ENCODE data around the gene PCDHGB2.
"Not testable (repeated sequence)": the region's sequence is repeated elsewhere in the genome, so short reads cannot be mapped to it uniquely, and the experiment has no call there.

The PCDHGB2 gene

DNA sequence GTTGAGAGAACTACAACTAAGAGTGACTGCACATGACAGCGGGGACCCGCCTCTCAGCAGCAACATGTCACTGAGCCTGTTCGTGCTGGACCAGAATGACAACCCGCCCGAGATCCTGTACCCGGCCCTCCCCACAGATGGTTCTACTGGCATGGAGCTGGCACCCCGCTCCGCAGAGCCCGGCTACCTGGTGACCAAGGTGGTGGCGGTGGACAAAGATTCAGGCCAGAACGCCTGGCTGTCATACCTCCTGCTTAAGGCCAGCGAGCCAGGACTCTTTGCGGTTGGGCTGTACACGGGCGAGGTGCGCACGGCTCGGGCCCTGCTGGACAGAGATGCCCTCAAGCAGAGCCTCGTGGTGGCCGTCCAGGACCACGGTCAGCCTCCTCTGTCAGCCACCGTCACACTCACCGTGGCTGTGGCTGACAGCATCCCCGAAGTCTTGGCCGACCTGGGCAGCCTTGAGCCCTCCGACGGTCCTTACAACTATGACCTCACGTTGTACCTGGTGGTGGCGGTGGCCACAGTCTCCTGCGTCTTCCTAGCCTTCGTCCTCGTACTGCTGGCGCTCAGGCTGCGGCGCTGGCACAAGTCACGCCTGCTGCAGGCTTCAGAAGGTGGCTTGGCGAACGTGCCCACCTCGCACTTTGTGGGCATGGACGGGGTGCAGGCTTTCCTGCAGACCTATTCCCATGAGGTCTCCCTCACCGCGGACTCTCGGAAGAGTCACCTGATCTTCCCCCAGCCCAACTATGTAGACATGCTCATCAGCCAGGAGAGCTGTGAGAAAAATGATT is 24.9 kb downstream of the PCDHGB2 start:
- no peak for DNase-seq (ENCODE audit: low read depth)

DNA sequence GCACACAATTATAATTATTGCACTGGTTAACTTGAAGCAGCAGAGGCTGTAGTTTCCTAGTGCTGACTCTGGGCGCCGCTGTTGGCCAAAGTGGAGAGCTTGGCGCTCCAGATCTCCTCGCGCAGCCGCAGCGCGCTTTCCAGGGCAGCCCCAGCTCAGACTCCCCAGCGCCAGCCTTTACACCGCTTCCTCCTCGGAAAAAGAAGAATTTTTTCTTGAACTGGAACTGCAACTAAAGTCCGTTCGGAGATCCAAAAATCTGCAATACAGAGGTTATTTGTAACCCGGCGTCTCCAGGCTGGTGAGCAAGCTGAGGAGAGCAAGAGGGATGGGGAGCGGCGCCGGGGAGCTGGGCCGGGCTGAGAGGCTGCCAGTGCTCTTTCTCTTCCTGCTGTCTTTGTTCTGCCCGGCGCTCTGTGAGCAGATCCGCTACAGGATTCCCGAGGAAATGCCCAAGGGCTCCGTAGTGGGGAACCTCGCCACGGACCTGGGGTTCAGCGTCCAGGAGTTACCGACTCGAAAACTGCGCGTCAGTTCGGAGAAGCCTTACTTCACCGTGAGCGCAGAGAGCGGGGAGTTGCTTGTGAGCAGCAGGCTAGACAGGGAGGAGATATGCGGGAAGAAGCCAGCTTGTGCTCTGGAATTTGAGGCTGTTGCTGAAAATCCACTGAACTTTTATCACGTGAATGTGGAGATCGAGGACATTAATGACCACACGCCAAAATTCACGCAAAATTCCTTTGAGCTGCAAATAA is 27.9 kb downstream of the PCDHGB2 start, which contains the start of gene PCDHGB4:
Gene PCDHGB4, plus strand, starts transcription at position 142 of the 755 bp plus-strand sequence. Its CDS starts 187 bp downstream, at position 329.
- not testable (repeated sequence) for DNase-seq (ENCODE audit: low read depth)

DNA sequence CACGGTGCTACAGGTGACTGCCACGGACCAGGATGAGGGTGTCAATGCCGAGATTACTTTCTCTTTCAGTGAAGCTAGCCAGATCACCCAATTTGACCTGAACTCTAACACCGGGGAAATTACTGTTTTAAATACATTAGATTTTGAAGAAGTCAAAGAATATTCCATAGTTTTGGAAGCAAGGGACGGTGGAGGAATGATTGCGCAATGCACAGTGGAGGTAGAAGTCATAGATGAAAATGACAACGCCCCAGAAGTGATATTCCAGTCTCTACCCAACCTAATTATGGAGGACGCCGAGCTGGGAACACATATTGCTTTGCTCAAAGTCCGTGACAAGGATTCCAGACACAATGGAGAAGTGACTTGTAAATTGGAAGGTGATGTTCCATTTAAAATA is 28.9 kb downstream of the PCDHGB2 start:
- no peak for DNase-seq (ENCODE audit: low read depth)

DNA sequence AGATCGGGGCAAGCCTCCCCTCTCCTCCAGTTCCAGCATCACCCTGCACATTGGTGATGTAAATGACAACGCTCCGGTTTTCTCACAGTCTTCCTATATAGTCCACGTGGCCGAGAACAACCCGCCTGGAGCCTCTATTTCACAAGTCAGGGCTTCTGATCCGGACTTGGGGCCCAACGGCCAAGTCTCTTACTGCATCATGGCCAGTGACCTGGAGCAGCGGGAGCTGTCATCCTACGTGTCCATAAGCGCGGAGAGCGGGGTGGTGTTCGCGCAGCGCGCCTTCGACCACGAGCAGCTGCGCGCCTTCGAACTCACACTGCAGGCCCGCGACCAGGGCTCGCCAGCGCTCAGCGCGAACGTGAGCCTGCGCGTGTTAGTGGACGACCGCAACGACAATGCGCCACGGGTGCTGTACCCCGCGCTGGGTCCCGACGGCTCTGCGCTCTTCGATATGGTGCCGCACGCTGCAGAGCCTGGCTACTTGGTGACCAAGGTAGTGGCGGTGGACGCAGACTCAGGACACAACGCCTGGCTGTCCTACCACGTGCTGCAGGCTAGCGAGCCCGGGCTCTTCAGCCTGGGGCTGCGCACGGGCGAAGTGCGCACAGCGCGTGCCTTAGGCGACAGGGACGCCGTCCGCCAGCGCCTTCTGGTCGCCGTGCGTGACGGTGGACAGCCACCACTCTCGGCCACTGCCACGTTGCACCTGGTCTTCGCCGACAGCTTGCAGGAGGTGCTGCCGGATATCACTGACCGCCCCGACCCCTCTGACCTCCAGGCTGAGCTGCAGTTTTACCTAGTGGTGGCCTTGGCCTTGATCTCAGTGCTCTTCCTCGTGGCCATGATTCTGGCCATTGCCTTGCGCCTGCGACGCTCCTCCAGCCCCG is 29.6 kb downstream of the PCDHGB2 start:
- DNase-seq (ENCODE audit: low read depth), result no peak

DNA sequence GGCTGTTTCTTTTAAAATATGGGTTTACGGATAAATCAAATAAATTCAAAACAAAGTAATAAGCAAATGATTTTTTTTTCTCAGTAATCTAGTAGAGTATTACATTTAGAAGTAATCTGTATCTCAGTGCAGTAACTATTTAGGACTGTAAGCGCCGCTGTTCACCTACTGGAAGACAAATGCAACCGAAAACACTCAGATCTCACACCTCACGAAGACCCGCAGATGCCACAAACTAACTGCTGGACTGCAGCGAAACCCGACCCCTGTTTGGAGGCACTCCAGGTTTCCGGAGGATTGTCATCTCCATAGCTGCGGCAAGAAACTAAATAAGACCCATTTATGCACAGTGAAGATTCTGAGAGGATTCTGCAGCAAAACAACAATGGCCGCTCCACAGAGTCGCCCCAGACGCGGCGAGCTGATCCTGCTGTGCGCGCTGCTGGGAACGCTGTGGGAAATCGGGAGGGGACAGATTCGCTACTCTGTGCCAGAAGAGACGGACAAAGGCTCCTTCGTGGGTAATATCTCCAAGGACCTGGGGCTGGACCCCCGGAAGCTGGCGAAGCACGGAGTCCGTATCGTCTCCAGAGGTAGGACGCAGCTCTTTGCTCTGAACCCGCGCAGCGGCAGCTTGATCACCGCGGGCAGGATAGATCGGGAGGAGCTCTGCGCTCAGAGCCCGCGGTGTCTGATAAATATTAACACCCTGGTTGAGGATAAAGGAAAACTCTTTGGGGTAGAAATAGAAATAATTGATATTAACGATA is 32.8 kb downstream of the PCDHGB2 start, which contains the start of gene PCDHGA8:
Gene PCDHGA8, plus strand, starts transcription at position 205 of the 770 bp plus-strand sequence. Its CDS starts 181 bp downstream, at position 386.
- no peak for DNase-seq (ENCODE audit: low read depth)

DNA sequence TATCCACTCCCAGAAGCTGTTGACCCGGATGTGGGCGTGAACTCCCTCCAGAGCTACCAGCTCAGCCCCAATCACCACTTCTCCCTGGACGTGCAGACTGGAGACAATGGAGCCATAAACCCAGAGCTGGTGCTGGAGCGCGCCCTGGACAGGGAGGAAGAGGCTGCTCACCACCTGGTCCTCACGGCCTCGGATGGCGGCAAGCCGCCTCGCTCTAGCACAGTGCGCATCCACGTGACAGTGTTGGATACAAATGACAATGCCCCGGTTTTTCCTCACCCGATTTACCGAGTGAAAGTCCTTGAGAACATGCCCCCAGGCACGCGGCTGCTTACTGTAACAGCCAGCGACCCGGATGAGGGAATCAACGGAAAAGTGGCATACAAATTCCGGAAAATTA is 33.5 kb downstream of the PCDHGB2 start:
- no peak for DNase-seq (ENCODE audit: low read depth)

DNA sequence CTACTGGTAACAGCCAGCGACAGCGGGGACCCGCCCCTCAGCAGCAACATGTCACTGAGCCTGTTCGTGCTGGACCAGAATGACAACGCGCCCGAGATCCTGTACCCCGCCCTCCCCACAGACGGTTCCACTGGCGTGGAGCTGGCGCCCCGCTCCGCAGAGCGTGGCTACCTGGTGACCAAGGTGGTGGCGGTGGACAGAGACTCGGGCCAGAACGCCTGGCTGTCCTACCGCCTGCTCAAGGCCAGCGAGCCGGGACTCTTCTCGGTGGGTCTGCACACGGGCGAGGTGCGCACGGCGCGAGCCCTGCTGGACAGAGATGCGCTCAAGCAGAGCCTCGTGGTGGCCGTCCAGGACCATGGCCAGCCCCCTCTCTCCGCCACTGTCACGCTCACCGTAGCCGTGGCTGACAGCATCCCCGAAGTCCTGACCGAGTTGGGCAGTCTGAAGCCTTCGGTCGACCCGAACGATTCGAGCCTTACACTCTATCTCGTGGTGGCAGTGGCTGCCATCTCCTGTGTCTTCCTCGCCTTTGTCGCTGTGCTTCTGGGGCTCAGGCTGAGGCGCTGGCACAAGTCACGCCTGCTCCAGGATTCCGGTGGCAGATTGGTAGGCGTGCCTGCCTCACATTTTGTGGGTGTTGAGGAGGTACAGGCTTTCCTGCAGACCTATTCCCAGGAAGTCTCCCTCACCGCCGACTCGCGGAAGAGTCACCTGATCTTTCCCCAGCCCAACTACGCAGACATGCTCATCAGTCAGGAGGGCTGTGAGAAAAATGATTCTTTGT is 34.8 kb downstream of the PCDHGB2 start:
- not testable (repeated sequence) for DNase-seq (ENCODE audit: low read depth)

DNA sequence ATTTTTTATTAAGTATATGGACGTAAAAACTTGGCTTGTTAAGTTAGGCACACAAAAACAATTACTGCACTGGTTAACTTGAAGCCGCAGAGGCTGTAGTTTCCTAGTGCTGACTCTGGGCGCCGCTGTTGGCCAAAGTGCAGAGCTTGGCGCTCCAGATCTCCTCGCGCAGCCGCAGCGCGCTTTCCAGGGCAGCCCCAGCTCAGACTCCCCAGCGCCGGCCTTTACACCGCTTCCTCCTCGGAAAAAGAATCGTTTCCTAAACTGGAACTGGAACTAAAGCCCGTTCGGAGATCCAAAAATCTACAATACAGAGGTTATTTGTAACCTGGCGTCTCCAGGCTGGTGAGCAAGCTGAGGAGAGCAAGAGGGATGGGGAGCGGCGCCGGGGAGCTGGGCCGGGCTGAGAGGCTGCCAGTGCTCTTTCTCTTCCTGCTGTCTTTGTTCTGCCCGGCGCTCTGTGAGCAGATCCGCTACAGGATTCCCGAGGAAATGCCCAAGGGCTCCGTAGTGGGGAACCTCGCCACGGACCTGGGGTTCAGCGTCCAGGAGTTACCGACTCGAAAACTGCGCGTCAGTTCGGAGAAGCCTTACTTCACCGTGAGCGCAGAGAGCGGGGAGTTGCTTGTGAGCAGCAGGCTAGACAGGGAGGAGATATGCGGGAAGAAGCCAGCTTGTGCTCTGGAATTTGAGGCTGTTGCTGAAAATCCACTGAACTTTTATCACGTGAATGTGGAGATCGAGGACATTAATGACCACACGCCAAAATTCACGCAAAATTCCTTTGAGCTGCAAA is 38.2 kb downstream of the PCDHGB2 start, which contains the start of gene PCDHGB5:
Gene PCDHGB5, plus strand, starts transcription at position 192 of the 796 bp plus-strand sequence. Its CDS starts 181 bp downstream, at position 373.
- not testable (repeated sequence) for DNase-seq (ENCODE audit: low read depth)

DNA sequence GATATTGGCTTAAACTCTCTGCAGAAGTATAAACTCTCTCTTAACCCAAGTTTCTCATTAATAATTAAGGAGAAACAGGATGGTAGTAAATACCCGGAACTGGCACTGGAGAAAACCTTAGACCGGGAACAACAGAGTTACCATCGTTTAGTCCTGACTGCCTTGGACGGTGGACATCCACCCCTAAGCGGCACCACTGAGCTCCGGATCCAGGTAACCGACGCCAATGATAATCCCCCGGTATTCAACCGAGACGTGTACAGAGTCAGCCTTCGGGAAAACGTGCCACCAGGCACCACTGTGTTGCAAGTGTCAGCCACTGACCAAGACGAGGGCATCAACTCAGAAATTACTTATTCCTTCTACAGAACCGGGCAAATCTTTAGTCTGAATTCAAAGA is 38.8 kb downstream of the PCDHGB2 start:
- DNase-seq (ENCODE audit: low read depth), result no peak

DNA sequence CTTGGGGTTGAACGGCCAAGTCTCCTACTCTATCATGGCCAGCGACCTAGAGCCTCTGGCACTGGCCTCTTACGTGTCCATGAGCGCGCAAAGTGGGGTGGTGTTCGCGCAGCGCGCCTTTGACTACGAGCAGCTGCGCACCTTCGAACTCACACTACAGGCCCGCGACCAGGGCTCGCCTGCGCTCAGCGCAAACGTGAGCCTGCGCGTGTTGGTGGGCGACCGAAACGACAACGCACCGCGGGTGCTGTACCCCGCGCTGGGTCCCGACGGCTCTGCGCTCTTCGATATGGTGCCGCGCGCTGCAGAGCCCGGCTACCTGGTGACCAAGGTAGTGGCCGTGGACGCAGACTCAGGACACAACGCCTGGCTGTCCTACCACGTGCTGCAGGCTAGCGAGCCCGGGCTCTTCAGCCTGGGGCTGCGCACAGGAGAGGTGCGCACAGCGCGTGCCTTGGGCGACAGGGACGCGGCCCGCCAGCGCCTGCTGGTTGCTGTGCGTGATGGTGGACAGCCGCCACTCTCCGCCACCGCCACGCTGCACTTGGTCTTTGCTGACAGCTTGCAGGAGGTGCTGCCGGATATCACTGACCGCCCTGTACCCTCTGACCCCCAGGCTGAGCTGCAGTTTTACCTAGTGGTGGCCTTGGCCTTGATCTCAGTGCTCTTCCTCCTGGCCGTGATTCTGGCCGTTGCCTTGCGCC is 39.9 kb downstream of the PCDHGB2 start:
- DNase-seq (ENCODE audit: low read depth), result no peak

DNA sequence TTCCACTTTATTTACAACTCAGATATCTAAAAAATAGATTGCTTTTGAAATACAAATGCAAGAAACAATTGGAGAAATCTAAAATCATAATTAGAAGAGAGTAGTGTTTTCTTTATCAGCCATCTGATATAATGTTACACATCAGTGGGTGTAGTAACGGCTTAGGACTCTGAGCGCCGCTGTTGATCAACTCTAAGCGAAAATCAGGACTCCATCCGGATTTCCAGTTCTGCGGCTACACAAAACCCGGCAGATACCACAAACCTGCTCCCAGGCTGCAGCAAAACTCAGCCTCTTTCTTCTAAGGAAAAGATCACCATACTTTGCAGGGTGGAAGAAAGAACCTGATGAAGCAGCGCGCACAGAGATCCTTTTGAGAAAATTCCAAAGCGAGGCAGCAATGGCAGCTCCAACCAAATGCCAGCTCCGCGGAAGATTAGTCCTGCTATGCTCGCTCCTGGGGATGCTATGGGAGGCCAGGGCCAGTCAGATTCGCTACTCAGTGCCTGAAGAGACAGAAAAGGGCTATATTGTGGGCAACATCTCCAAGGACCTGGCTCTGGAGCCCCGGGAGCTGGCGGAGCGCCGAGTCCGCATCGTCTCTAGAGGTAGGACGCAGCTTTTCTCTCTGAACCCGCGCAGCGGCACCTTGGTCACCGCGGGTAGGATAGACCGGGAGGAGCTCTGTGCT is 42.9 kb downstream of the PCDHGB2 start, which contains the start of gene PCDHGA9:
Gene PCDHGA9, plus strand, starts transcription at position 226 of the 691 bp plus-strand sequence. Its CDS starts 175 bp downstream, at position 401.
- no peak for DNase-seq (ENCODE audit: low read depth)

DNA sequence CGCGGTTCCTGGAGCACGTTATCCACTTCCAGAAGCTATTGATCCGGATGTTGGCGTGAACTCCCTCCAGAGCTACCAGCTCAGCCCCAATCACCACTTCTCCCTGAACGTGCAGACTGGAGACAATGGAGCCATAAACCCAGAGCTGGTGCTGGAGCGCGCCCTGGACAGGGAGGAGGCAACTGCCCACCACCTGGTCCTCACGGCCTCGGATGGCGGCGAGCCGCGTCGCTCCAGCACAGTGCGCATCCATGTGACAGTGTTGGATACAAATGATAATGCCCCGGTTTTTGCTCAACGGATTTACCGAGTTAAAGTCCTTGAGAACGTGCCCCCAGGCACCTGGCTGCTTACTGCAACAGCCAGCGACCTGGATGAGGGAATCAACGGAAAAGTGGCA is 43.6 kb downstream of the PCDHGB2 start:
- no peak for DNase-seq (ENCODE audit: low read depth)

DNA sequence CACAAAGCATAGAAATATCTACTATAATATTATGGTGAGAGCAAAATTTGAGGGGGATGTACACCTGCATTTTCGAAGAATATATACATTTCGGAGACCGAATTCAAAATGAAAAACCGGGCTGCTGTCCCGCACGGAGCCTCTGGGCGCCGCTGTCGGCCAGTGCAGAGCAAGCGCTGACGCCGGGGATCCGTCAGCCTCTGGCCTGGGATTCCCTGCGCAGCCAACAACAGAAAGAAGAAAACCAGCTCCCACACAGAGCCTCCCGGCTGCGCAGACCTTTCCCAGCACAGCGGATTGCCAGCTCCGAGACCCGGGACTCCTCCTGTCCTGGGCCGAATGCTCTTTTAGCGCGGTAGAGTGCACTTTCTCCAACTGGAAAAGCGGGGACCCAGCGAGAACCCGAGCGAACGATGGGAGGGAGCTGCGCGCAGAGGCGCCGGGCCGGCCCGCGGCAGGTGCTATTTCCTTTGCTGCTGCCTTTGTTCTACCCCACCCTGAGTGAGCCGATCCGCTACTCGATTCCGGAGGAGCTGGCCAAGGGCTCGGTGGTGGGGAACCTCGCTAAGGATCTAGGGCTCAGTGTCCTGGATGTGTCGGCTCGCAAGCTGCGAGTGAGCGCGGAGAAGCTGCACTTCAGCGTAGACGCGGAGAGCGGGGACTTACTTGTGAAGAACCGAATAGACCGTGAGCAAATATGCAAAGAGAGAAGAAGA is 48.2 kb downstream of the PCDHGB2 start, which contains the start of gene PCDHGB6:
Gene PCDHGB6, plus strand, starts transcription at position 232 of the 716 bp plus-strand sequence. Its CDS starts 182 bp downstream, at position 414.
- not testable (repeated sequence) for DNase-seq (ENCODE audit: low read depth)

DNA sequence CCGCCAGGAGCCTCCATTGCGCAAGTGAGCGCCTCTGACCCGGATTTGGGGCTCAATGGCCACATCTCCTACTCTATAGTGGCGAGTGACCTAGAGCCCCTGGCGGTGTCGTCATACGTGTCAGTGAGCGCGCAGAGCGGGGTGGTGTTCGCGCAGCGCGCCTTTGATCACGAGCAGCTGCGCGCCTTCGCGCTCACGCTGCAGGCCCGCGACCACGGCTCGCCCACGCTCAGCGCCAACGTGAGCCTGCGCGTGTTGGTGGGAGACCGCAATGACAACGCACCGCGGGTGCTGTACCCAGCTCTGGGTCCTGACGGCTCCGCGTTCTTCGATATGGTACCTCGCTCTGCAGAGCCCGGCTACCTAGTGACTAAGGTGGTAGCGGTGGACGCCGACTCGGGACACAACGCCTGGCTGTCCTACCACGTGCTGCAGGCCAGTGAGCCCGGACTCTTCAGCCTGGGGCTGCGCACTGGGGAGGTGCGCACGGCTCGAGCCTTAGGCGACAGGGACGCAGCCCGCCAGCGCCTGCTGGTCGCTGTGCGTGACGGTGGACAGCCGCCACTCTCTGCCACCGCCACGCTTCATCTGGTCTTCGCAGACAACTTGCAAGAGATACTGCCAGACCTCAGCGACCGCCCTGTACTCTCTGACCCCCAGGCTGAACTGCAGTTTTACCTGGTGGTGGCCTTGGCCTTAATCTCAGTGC is 50.0 kb downstream of the PCDHGB2 start:
- no peak for DNase-seq (ENCODE audit: low read depth)

DNA sequence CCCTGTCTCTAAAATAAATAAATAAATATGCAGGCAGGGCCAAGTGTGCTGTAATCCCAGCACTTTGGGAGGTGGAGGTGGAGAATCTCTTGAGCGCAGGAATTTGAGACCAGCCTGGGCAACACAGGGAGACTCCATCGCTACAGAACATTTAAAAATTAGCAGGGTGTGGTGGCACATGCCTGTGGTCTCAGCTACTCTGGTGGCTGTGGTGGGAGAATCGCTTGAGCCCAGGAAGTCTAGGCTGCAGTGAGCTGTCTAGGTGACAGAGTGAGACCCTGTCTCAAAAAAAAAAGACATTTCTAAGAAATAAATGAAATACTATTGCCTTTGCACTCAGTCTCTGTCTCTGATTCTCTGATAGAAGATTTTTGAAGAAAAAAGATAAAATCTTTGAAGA is 51.8 kb downstream of the PCDHGB2 start:
- DNase-seq (ENCODE audit: low read depth), result no peak

All from stimulated activated CD8-positive, alpha-beta memory T cell treated with anti-CD3 and anti-CD28 coated beads, Interleukin-12 subunit alpha, Interleukin-12 subunit beta, amount 100 ng/mL, for 1 hour (primary cell).